NT2/D1 (cell line): Measurements from ENCODE around the gene PRR11.

Source experiments
- YY1 ChIP-seq: IDR thresholded peaks from 2 replicates; pipeline ENCODE4 v1.6.1; 2011; ENCODE audit not compliant: insufficient read length, insufficient read depth
- ZNF274 ChIP-seq: IDR thresholded peaks from 2 replicates; pipeline ENCODE4 v1.6.1; 2011; ENCODE audit warnings: mild to moderate bottlenecking, low read depth, low read length

GRCh38 chr17:59220328-59221158, 65.0 kb downstream of the PRR11 start, which contains the start of gene GDPD1:
- TF ChIP-seq ZNF274 (no peak), YY1 (no peak)
